Measurements from ENCODE around the gene TBL2. TPM values are rescaled to one million over a fixed set of nuclear protein-coding genes. Genes with fewer than 3 reads are reported as not detected.

The TBL2 gene
- polyA plus RNA-seq, 2 of the 4 experiments (the other 2 are of a cell fraction) = 34.4 to 46.4 TPM

DNA sequence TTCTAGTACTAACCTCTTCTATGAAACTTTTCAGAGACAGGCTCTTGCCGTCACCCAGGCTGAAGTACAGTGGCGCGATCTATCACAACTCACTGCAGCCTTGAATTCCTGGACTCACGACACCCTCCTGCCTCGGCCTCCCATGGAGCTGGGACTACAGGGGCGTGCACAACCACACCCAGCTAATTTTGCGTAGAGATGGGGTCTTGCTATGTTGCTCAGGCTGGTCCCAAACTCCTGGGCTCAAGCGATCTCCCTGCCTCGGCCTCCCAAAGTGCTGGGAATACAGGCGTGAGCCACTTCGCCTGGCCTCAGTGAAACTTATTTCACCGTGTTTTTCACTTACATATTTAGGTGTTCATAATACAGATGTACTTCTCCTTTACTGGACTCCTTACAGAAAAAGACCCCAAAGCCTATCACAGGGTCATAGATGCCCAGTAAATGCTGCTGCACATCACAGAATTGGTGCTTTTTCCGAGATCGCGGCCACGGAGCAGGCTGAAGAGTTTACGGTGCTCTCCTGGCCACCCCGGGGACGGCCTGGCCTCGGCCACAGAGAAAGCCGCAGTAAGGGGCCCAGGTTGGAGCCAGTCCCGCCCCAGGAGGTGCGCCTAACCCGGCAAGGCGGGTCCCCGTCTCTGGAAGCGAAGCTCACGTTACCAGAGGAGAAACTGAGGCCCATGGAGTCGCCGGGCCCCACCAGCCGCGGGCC, 595 bp downstream of the TBL2 start:
- Histone ChIP-seq H3K9me3 (no peaks in the 10 kb centered on the region), H3K27ac (peak overlapping the region; percentile 92 to 98), H3K4me3 (peak overlapping the region; percentile 82), H3K4me2 (peak overlapping the region; percentile 96), H3K4me1 (peaks cover 21% of the 10 kb centered on the region)
- ATAC-seq (peak; percentile 40 to 43), FAIRE-seq (no peak), DNase-seq (ENCODE audit: low read depth in 1 of 2, low spot score in 1 of 2) (no peak)
- 18% methylated on average over 22 of the region's 32 CpGs for WGBS (ENCODE audit: missing lambda C conversion rate)
- peak; percentile 8; the same call in 1 of the 2 replicates for TF ChIP-seq PBX3 (IDR thresholded peaks at IDR 0.05)
- TF ChIP-seq HOXB5 (CRISPR knock-in tag; IDR thresholded peaks at IDR 0.05) = 0 out of 2 replicates have a peak, but pooled peaks have one; percentile 33
- no peak for TF ChIP-seq ZC3H11A (IDR thresholded peaks at IDR 0.05)
- ChIA-PET POLR2A (interaction anchor here (0.5 to 2.2 kb wide), 9 partner anchors 9 to 1725 kb away, joined by 3 to 18 read pairs (median 5); partner anchors contain the start of genes ABHD11, BAZ1B and BCL7B), CTCF (interaction anchor here (0.6 to 11.1 kb wide), 4 partner anchors 12 to 157 kb away, joined by 3 to 79 read pairs (median 4); no protein-coding TSS in a partner anchor)

GRCh38 chr7:73573791-73574190, 4.6 kb downstream of the TBL2 start:
- no peak for FAIRE-seq
- DNase-seq (ENCODE audit: low read depth in 1 of 2, low spot score in 1 of 2) = no peak
- no peak for TF ChIP-seq ATOH8 (CRISPR knock-in tag; IDR thresholded peaks at IDR 0.05; ENCODE audit: low read depth)
- TF ChIP-seq EHMT2 (IDR thresholded peaks at IDR 0.05; ENCODE audit: low read depth) = no peak
- TF ChIP-seq CEBPB (IDR thresholded peaks at IDR 0.05) = no peak
- TF ChIP-seq, protein P1, sequence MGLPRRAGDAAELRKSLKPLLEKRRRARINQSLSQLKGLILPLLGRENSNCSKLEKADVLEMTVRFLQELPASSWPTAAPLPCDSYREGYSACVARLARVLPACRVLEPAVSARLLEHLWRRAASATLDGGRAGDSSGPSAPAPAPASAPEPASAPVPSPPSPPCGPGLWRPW (IDR thresholded peaks at IDR 0.05) = no peak
- no peak for TF ChIP-seq ESRRA (IDR thresholded peaks at IDR 0.05; ENCODE audit: borderline replicate concordance, low read length)
- no peak for TF ChIP-seq RNF2 (IDR thresholded peaks at IDR 0.05; ENCODE audit: borderline replicate concordance, low read depth)
- TF ChIP-seq, protein P2, sequence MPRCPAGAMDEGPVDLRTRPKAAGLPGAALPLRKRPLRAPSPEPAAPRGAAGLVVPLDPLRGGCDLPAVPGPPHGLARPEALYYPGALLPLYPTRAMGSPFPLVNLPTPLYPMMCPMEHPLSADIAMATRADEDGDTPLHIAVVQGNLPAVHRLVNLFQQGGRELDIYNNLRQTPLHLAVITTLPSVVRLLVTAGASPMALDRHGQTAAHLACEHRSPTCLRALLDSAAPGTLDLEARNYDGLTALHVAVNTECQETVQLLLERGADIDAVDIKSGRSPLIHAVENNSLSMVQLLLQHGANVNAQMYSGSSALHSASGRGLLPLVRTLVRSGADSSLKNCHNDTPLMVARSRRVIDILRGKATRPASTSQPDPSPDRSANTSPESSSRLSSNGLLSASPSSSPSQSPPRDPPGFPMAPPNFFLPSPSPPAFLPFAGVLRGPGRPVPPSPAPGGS (IDR thresholded peaks at IDR 0.05) = no peak
- TF ChIP-seq CHD4 (IDR thresholded peaks at IDR 0.05; ENCODE audit: borderline replicate concordance) = no peak
- no peak for TF ChIP-seq ZSCAN20 (CRISPR knock-in tag; IDR thresholded peaks at IDR 0.05)
- TF ChIP-seq HEYL (CRISPR knock-in tag; IDR thresholded peaks at IDR 0.05) = no peak
- no peak for TF ChIP-seq SREBF2 (IDR thresholded peaks at IDR 0.05)
- TF ChIP-seq, protein P3, sequence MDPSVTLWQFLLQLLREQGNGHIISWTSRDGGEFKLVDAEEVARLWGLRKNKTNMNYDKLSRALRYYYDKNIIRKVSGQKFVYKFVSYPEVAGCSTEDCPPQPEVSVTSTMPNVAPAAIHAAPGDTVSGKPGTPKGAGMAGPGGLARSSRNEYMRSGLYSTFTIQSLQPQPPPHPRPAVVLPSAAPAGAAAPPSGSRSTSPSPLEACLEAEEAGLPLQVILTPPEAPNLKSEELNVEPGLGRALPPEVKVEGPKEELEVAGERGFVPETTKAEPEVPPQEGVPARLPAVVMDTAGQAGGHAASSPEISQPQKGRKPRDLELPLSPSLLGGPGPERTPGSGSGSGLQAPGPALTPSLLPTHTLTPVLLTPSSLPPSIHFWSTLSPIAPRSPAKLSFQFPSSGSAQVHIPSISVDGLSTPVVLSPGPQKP (IDR thresholded peaks at IDR 0.05; ENCODE audit: low read depth, low read length) = no peak
- TF ChIP-seq MAZ (IDR thresholded peaks at IDR 0.05; ENCODE audit: borderline replicate concordance, low read depth, low read length) = no peak
- TF ChIP-seq HOXB5 (CRISPR knock-in tag; IDR thresholded peaks at IDR 0.05) = no peak
- no peak for TF ChIP-seq ZFP36 (IDR thresholded peaks at IDR 0.05; ENCODE audit: borderline replicate concordance, partially characterized antibody)
- TF ChIP-seq RFX5 (IDR thresholded peaks at IDR 0.05) = no peak
- Histone ChIP-seq H3K4me3 (no peak overlapping the region), H3K9me3 (no peaks in the 10 kb centered on the region), H3K4me1 (peaks cover 16% of the 10 kb centered on the region), H3K4me2 (no peak overlapping the region), H3K27ac (no peak overlapping the region)
- 98% methylated on average over 9 of the region's 11 CpGs for WGBS (ENCODE audit: missing lambda C conversion rate)
- ATAC-seq = no peak
- POLR2A ChIA-PET = no interaction called here
- CTCF ChIA-PET = interaction anchor here (0.7 to 0.9 kb wide), 2 partner anchors 16 to 31 kb away, joined by 3 read pairs; no protein-coding TSS in a partner anchor

Measured in A549 (cell line).